Urothelium cell line (cell line): Measurements from ENCODE around the gene RAMP2.

Experiments used
- DNase-seq: peaks from one replicate; pipeline ENCODE4 v3.0.0; 2011; ENCODE audit warnings: low spot score, mixed read lengths
- FAIRE-seq: peaks from 2 replicates; lab custom pipeline; 2011; peaks lifted over from hg19 to GRCh38; lab: Jason Lieb, UNC

RAMP2 gene

DNA sequence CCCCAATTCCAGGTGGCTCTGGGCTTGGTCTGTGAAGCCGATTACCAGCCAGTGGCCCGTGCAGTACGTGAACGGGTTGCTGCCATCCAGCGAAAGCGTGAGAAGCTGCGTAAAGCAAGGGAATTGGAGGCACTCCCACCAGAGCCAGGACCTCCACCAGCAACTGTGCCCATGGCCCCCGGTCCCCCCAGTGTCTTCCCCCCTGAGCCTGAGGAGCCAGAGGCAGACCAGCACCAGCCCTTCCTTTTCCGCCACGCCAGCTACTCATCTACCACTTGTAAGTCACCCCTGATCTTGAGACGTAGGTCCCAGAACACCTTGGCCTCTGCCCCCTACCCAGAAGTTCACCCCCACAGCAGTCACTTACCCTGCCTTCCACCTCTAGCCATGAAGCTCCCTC lies 26.2 kb downstream of the RAMP2 start:
- no peak for FAIRE-seq
- no peak for DNase-seq

DNA sequence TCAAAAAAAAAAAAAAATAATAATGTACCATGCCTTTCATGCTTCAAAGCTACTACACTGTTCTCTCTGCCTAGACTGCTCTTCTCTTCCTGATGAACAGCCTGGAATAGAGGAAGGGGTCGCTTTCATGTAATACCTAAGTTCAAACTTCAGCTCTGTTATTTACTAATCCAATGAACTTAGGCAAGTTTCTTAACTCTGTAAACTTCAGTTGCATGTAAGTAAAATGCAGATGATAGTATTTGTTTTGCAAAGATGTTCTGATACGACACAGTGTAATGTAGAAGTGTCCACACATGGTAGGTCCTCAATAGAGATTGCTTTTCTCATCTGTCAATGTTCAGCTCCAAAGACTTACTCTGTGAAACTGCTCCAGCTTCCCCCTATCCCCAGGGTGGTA lies 30.9 kb downstream of the RAMP2 start:
- FAIRE-seq: no peak
- no peak for DNase-seq

DNA sequence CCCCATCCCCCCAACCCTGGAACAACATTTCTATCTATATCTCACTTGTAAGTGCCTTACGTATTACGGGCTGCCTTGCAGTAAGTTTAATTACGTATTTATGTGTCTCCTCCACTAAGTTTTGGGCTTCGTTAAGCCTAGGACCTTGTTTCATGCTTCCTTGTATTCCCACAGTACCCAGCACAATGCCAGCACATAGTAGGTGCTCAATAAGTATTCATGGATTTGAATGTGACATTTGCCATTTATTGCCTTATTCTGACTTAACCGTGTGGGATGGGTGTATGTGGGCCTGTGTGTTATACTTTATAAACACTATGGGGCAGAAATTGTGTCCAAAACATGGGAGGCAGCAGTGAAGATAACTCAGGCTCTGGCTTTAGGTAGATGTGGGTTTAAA lies 31.5 kb downstream of the RAMP2 start:
- FAIRE-seq (no peak), DNase-seq (no peak)

DNA sequence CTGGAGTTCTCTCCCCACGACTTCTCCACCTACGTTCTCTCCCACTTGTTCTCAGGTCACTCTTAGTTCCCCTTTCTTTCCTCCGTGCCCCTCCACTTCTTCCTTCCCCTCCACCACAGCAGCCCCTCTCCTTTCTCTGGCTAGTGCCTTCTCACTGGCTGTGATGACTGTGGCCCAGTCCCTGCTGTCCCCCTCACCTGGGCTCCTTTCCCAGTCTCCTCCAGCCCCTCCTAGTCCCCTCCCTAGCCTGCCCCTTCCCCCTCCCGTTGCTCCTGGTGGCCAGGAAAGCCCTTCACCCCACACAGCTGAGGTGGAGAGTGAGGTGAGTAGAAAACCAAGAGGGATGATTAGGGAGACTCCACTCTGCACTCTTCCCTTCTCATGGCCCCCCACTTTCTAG lies 34.0 kb downstream of the RAMP2 start:
- FAIRE-seq: no peak
- no peak for DNase-seq

DNA sequence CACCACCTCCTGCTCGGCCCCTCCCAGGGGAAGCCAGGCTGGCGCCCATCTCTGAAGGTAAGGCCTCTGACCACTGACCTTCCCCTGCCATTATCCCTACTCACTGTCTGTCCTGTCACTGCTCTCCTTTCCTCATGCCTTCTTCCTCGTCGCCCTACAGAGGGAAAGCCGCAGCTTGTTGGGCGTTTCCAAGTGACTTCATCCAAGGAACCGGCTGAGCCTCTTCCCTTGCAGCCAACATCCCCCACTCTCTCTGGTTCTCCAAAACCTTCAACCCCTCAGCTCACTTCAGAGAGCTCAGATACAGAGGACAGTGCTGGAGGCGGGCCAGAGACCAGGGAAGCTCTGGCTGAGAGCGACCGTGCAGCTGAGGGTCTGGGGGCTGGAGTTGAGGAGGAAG lies 34.4 kb downstream of the RAMP2 start:
- no peak for FAIRE-seq
- no peak for DNase-seq

DNA sequence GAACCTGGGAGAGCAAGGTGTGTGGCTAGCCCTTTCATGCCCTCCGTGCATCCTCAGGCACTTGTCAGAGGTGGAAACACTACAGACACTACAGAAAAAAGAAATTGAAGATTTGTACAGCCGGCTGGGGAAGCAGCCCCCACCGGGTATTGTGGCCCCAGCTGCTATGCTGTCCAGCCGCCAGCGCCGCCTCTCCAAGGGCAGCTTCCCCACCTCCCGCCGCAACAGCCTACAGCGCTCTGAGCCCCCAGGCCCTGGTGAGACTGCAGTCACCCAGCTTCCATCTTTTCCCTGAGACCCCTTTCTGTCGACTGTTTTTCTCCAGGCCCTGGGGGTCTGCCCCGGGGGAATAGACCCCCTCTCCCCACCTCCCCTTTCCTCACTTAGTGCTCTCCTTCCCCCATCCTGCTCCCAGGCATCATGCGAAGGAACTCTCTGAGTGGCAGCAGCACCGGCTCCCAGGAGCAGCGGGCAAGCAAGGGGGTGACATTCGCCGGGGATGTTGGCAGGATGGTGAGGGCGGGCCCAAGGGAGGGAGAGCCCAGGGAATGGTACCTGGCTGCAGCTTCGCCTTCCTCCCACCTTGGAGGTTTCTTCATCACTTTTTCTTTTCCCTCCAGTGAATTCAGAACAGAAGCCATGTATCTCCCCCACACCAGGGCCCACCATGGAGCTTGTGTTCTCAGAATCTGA lies 35.2 kb downstream of the RAMP2 start:
- FAIRE-seq (no peak), DNase-seq (no peak)

DNA sequence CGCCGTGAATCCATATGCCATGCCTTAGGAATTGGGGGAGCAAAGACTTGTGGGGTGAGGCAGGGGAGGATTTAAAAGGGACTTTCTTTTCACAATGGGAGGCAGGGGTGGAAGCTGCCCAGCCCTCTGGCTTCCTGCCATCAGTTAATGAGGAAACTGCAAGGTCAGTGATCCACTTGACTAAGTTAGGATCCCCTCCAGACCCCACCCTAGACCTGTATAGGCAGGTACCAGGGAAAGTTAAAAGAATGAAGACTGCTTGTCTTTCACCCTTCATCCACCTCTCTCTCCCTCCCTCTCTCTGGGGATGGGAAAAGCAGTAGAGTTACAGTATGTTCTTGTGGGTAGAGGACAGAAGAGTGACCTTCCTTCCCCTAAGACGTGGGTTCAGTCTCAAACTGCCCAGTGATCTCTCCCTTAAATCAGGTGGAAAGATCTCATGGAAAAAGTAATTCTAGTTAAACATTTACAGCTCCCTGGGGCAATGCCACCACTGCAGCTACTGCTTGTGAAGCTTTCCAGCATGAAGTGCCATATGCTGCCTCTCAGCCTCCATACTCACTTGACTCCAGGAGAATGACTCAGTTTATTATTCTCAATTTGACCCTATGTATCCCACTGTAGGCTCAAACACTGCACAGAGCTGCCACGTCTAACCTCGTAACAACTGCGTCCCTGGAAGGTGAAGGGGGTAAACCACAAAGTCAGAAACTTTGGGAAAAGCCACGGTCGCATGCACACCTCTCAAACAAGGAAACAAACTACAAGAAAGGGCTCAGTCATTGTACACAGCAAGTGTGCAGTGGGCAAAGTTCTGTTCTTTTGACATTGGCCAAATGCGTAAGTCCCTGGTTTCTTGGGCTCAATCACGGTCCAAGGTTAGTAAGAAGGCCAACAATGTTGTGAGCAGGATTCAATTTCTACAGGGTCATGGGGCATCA lies 36.3 kb downstream of the RAMP2 start:
- no peak for FAIRE-seq
- no peak for DNase-seq

DNA sequence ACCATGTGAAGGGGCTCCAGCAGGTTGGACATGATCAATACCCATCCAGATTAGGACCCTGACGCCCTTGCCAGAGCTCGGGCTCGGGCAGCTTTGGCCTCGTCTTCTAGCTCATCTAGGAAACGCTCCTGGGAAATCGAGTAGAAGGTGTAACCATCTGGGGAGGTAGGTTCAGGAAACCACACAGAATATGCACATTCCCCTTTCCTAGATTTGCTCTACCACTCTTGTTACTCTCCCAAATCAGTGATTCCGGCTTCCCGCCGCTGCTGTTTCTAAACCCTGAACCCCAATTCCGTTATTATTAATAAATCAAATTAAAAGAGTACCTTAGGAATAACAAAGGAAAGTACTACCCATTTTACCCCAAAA lies 37.0 kb downstream of the RAMP2 start:
- FAIRE-seq: no peak

DNA sequence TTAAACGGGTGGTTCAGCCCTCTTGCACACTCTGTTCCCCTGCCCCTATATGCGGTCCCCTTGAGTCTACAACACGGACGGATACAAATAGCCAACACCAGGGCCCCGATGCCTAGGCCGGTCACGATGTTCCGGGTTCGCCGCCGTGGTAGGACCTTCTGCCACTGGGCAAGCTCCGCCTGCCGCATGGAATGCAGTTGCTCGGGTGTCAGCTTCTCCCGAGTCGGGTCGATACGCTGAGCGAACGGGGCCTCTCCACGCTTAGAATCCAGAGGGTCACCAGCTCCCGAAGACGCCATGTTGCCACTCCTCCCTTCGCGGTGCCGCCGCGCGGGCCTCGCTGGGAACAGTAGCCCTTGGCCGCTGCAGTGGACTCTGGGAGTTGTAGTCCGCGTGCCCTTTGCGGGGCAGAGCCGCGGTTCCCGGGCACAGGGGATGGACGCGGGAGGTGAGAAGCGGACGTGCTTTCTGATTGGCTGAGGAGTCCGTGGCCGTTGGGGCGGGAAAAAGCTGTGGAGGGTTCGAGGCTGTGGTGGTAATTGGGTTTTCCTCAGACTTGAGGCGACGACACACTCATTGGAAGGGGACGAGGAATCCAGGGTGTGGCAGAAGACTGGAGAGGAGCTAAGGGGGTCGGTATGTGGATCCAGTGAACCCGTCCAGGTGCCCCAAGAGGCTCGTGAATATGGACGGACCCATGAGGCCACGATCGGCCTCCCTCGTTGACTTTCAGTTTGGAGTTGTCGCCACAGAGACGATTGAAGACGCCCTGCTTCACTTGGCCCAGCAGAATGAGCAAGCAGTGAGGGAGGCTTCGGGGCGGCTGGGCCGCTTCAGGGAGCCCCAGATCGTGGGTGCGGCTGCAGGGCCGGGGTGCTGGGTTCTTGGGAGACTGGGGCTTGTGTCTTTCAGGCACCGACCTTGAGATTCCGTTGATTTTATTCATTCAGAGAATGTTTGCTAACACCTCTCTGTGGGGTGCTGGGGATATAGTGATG lies 37.7 kb downstream of the RAMP2 start, which contains the start of the genes CNTD1 and COA3:
TSS of gene CNTD1 (plus strand) at position 479 of the 998 bp plus-strand sequence. CDS start at position 686, 207 bp downstream.
TSS of gene COA3 (minus strand) at position 322 of the 998 bp plus-strand sequence. CDS start at position 299, 23 bp downstream.
- FAIRE-seq (peak; percentile 87), DNase-seq (peak; percentile 96)

More for the DNA sequence above, 37.0 kb downstream of the RAMP2 start:
- no peak for DNase-seq

DNA sequence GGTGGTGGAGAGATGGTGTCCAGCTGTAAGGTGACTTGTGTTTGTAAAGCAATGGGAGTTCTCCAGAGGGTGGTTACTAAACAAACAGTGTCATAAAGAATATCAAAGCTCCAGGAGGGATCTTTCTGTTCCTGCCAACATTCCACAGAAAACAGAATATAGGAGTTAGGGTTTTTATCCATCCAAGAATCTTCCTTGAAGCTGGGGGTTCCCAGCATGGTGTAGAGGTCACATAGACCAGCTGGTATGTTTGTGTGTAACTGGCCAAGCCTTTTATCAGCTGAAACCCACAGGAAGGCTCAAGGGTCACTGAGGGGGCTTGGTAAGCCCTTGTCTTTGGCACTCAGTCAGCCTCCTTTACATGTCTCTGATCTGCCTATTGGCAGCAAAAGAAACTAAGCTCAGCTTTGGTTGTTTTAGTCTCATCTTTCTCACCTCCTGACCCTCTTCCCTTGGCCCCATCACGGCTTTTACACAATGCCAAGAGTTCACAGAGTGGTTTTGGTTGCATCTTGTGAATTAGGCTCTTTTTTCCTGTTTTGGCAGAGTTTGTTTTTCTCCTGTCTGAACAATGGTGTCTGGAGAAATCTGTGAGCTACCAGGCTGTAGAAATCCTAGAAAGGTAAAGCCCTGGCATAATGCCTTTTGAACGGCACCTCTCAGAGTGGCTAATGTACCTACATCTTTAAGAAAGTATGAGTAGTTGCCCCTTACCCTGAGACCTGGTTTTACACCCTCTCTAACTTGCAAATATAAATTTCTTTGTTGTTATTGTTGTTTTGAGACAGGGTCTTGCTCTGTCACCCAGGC lies 42.3 kb downstream of the RAMP2 start:
- DNase-seq: no peak
- FAIRE-seq: no peak

DNA sequence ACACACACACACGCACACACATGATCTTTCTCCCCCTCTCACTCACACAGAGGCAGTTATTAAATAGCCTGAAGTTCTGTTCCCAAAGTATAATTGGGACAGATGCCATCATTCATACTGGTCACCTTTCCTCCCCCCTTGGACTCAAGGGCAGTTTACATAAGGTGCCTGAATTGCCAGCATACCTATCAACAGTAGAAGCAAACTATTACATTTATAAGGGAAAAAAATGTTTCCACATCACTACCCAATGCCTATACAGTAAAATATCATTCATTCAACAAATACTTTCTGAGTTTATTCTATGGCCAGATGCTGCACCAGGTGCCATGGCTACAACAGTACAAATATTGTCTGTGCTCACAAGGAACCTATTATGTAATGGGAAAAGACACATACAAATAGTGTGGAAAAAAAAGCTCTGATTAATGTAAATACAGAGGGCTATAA lies 43.9 kb downstream of the RAMP2 start:
- FAIRE-seq (no peak), DNase-seq (no peak)

DNA sequence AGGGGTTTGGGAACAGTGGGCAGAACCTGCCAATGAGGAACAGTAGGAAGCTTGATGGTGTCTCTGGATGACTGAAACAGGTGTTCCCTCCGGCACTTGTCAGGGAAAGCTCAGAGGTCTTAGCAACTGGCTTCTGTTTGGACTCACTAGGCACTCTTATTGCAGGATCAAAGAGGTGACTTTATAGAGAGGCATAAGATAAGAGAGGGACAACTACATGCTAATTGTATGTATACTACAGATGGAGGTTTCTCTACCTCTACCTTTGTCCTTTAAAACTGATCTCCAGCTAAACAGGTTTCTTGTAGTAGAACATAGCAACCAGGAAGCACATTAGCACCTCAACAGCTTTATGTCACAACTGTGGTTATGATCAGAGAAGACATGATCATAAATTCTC lies 45.2 kb downstream of the RAMP2 start:
- DNase-seq (no peak), FAIRE-seq (no peak)

DNA sequence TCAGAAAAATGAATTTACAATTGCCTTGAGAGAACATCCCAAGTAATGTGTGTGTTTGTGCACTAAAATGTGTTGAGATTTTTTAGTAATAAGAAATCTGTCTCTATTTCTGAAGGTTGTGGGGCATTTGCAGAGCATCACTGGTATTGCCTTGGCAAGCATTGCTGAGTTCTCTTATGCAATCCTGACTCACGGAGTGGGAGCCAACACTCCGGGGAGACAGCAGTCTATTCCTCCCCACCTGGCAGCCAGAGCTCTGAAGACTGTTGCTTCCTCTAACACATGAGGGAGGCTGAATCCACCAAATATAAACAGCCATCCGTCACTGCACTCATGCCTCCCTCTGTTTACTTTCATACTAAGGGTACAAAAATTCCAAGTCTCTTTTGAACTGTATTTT lies 48.2 kb downstream of the RAMP2 start:
- DNase-seq (no peak), FAIRE-seq (no peak)
